IMR-90 (cell line): ENCODE data around the gene PRKCA. TPM values are rescaled to one million over a fixed set of nuclear protein-coding genes. Genes with fewer than 3 reads are reported as not detected.

Experiments used
- ATAC-seq: fragments of 200-7000 bp; cut with Tn5 transposase; 2 replicates; pipeline ENCODE4 v1.9.1; 2020; ENCODE audit warnings: low read depth, mild to moderate bottlenecking, moderate library complexity
- BruUV-seq: library from RNA; stranded (reverse); fragments of 400-500 nt; replicated peaks from 2 replicates; lab custom pipeline; 2021; lab: Mats Ljungman, UMichigan
- CTCF ChIA-PET: fragments of 300-600 bp; formaldehyde crosslinking; extraction: SDS; loops from one replicate; lab custom pipeline; 2021; ENCODE audit warnings: antibody characterized with exemption; lab: Yijun Ruan, JAX
- POLR2A ChIA-PET: fragments of 300-600 bp; sonication (Branson Sonifier 250); formaldehyde crosslinking; loops from one replicate; lab custom pipeline; 2022; ENCODE audit warnings: antibody characterized with exemption; ENCODE audit not compliant: unreplicated experiment; lab: Charles Lee
- DNase-seq: peaks from one replicate; pipeline ENCODE4 v3.0.0; 2013
- H2AFZ ChIP-seq: replicated peaks from 2 replicates; pipeline ENCODE3; 2013; ENCODE audit warnings: low read length, mild to moderate bottlenecking; ENCODE audit not compliant: poor library complexity
- H2AK5ac ChIP-seq: 2 replicates; pipeline ENCODE4 v1.6.1; 2013; ENCODE audit warnings: low read depth, low read length, inconsistent platforms
- H2AK9ac ChIP-seq: replicated peaks from 2 replicates; pipeline ENCODE3; 2013; ENCODE audit warnings: mild to moderate bottlenecking, low read depth, low read length, moderate library complexity; ENCODE audit not compliant: poor library complexity
- H2BK120ac ChIP-seq: 2 replicates; pipeline ENCODE4 v1.6.1; 2013; ENCODE audit warnings: low read depth, low read length, inconsistent platforms
- H2BK15ac ChIP-seq: 3 replicates; pipeline ENCODE4 v1.6.1; 2013; ENCODE audit warnings: low read depth, low read length, inconsistent platforms
- H2BK20ac ChIP-seq: 2 replicates; pipeline ENCODE4 v1.6.1; 2013; ENCODE audit warnings: low read depth, mild to moderate bottlenecking, inconsistent platforms, low read length, moderate library complexity
- H2BK5ac ChIP-seq: 2 replicates; pipeline ENCODE4 v1.6.1; 2013; ENCODE audit warnings: mild to moderate bottlenecking, low read depth, low read length, inconsistent platforms; ENCODE audit not compliant: poor library complexity, severe bottlenecking
- H3K14ac ChIP-seq: replicated peaks from 2 replicates; pipeline ENCODE4 v1.6.1; 2013; ENCODE audit warnings: low read depth, low read length, inconsistent platforms
- H3K18ac ChIP-seq: 2 replicates; pipeline ENCODE4 v1.6.1; 2013; ENCODE audit warnings: low read depth, low read length, control low read depth
- H3K23ac ChIP-seq: 2 replicates; pipeline ENCODE4 v1.6.1; 2013; ENCODE audit warnings: low read depth, low read length, inconsistent platforms
- H3K27ac ChIP-seq: 2 replicates; pipeline ENCODE4 v1.5.1; 2013; ENCODE audit warnings: mild to moderate bottlenecking, control low read depth, low read length; ENCODE audit not compliant: insufficient read depth
- H3K27me3 ChIP-seq: 2 replicates; pipeline ENCODE4 v1.6.1; 2013; ENCODE audit warnings: low read length; ENCODE audit not compliant: control insufficient read depth, insufficient read depth
- H3K36me3 ChIP-seq: 2 replicates; pipeline ENCODE4 v1.6.1; 2013; ENCODE audit warnings: low read length, mixed read lengths; ENCODE audit not compliant: control insufficient read depth, insufficient read depth
- H3K4ac ChIP-seq: 2 replicates; pipeline ENCODE4 v1.6.1; 2013; ENCODE audit warnings: low read depth, low read length, inconsistent platforms
- H3K4me1 ChIP-seq: 2 replicates; pipeline ENCODE4 v1.6.1; 2013; ENCODE audit warnings: low read length, mixed read lengths; ENCODE audit not compliant: control insufficient read depth, insufficient read depth
- H3K4me2 ChIP-seq: 2 replicates; pipeline ENCODE4 v1.6.1; 2013; ENCODE audit warnings: low read depth, mild to moderate bottlenecking, control low read depth, low read length, moderate library complexity
- H3K4me3 ChIP-seq: 2 replicates; pipeline ENCODE4 v1.5.1; 2013; ENCODE audit warnings: low read depth, mild to moderate bottlenecking, control low read depth, low read length, moderate library complexity; ENCODE audit not compliant: insufficient read depth
- H3K56ac ChIP-seq: 2 replicates; pipeline ENCODE4 v1.6.1; 2013; ENCODE audit warnings: low read length, inconsistent platforms; ENCODE audit not compliant: insufficient read depth; ENCODE audit errors: extremely low read depth
- H3K79me1 ChIP-seq, 2 experiments: 2 replicates each; pipeline ENCODE4 v1.6.1; 2013; ENCODE audit warnings: low read length in 2 of 2, inconsistent platforms in 1 of 2, low read depth in 1 of 2
- H3K9ac ChIP-seq: 2 replicates; pipeline ENCODE4 v1.6.1; 2013; ENCODE audit warnings: low read depth, low read length, control low read depth
- H3K9me1 ChIP-seq: 2 replicates; pipeline ENCODE4 v1.6.1; 2013; ENCODE audit warnings: low read length, inconsistent platforms; ENCODE audit not compliant: insufficient read depth
- H3K9me3 ChIP-seq: 2 replicates; pipeline ENCODE4 v1.6.1; 2013; ENCODE audit warnings: low read length; ENCODE audit not compliant: control insufficient read depth, insufficient read depth
- H4K20me1 ChIP-seq: 2 replicates; pipeline ENCODE4 v1.6.1; 2013; ENCODE audit warnings: low read length, inconsistent platforms; ENCODE audit not compliant: insufficient read depth
- H4K5ac ChIP-seq: 2 replicates; pipeline ENCODE4 v1.6.1; 2013; ENCODE audit warnings: mild to moderate bottlenecking, low read depth, low read length, control low read depth
- H4K8ac ChIP-seq, 2 experiments: 2 replicates each; pipeline ENCODE4 v1.6.1; 2013; ENCODE audit warnings: low read depth in 2 of 2, low read length in 2 of 2, control low read depth in 1 of 2, inconsistent platforms in 1 of 2
- H4K91ac ChIP-seq: 2 replicates; pipeline ENCODE4 v1.6.1; 2013; ENCODE audit warnings: low read depth, low read length, inconsistent platforms; ENCODE audit not compliant: insufficient read depth
- CHD1 ChIP-seq: IDR thresholded peaks from 2 replicates; pipeline ENCODE4 v1.6.1; 2012; ENCODE audit warnings: low read depth, low read length, improper control_type of control experiment
- CTCF ChIP-seq: conservative IDR thresholded peaks from 2 replicates; pipeline ENCODE4 v1.5.1; 2012; ENCODE audit warnings: mild to moderate bottlenecking, low read depth, low read length, improper control_type of control experiment
- MAFK ChIP-seq: IDR thresholded peaks from 2 replicates; pipeline ENCODE4 v1.6.1; 2012; ENCODE audit warnings: low read depth, low read length, improper control_type of control experiment
- WGBS, 2 experiments: methylation state at CpG; one replicate each; pipeline versions ENCODE4 v1.1.5 to v1.1.7; 2013; ENCODE audit warnings: missing lambda C conversion rate in 2 of 2; ENCODE audit not compliant: insufficient read length in 1 of 2; ENCODE audit errors: extremely low coverage in 2 of 2; 5-methylcytosine and 5-hydroxymethylcytosine counted together
- dilution Hi-C: fragments of 300-500 bp; cut with HindIII; formaldehyde crosslinking; loops from one replicate; pipeline ENCODE4 v1.14.3; 2018; ENCODE audit warnings: low sequenced_read_pairs; ENCODE audit not compliant: unreplicated experiment
- in situ Hi-C: fragments of 300-500 bp; cut with MboI; formaldehyde crosslinking; loops from 3 replicates; pipeline ENCODE4 v1.14.3; 2019; ENCODE audit warnings: low sequenced_read_pairs, inconsistent platforms, mixed read lengths
- intact Hi-C: fragments of 100-400 bp; cut with micrococcal nuclease; formaldehyde crosslinking; loops from 2 replicates; pipeline ENCODE4 v1.10.0; 2022
- polyA plus RNA-seq, 3 experiments: library from polyadenylated mRNA; depleted of rRNA; stranded (reverse); fragments of >200 nt; gene quantifications; 2 replicates each; pipeline ENCODE4 v1.2.3, GENCODE V29; 2012; ENCODE audit warnings: low replicate concordance in 1 of 3
- total RNA-seq: library from RNA; depleted of rRNA; stranded (reverse); fragments of >200 nt; gene quantifications from 2 replicates; pipeline ENCODE4 v1.2.3, GENCODE V29; 2012

The PRKCA gene
- total and polyA plus RNA-seq, 2 of the 4 experiments (the other 2 are of a cell fraction): 31.0 to 46.0 TPM

- H4K8ac ChIP-seq: no peak overlapping the region; a peak in 1 of 4 replicates
- H3K79me1 ChIP-seq: peaks cover 30 to 74% of the 10 kb centered on the region in 2 experiments
- peak overlapping the region; percentile 90 for H2BK5ac ChIP-seq
- H2BK15ac ChIP-seq: no peak overlapping the region
- no TSS peak for BruUV-seq
- H3K9me1 ChIP-seq: peaks cover 34% of the 10 kb centered on the region
- no peak overlapping the region for H3K27ac ChIP-seq
- intact Hi-C loops: loop anchor here (5.0 kb wide), 3 partner anchors 42 to 158 kb away; no protein-coding TSS in a partner anchor
- H2AFZ ChIP-seq: no peak overlapping the region
- peaks cover 46% of the 10 kb centered on the region for H3K4me1 ChIP-seq
- H2BK20ac ChIP-seq: no peak overlapping the region
- H3K56ac ChIP-seq: no peak overlapping the region
- DNase-seq (peak; percentile 63), ATAC-seq (no peak)
- H3K27me3 ChIP-seq: no peaks in the 10 kb centered on the region
- H3K4me3 ChIP-seq: no peak overlapping the region
- no peak overlapping the region for H3K14ac ChIP-seq
- no peak overlapping the region for H4K5ac ChIP-seq
- no peak overlapping the region for H2AK9ac ChIP-seq
- WGBS, 2 experiments: no CpG with 5 or more reads among the region's 3 CpGs
- H3K36me3 ChIP-seq: no peaks in the 10 kb centered on the region
- CTCF ChIA-PET: no interaction called here
- no peak overlapping the region for H2AK5ac ChIP-seq
- H3K18ac ChIP-seq: no peak overlapping the region
- in situ Hi-C loops: no loop called here
- H4K20me1 ChIP-seq: no peaks in the 10 kb centered on the region
- dilution Hi-C loops: no loop called here
- no peak overlapping the region for H3K9ac ChIP-seq
- POLR2A ChIA-PET: no interaction called here
- no peak overlapping the region for H4K91ac ChIP-seq
- no peak overlapping the region for H3K4me2 ChIP-seq
- no peak overlapping the region for H2BK120ac ChIP-seq
- no peaks in the 10 kb centered on the region for H3K9me3 ChIP-seq
- no peak overlapping the region for H3K4ac ChIP-seq
- no peak for TF ChIP-seq CTCF
- no peak for TF ChIP-seq MAFK
- TF ChIP-seq CHD1: no peak
- no peak overlapping the region for H3K23ac ChIP-seq
Measured at GRCh38 chr17:66464921-66465320, 162.5 kb downstream of the PRKCA start.
